Effector memory CD8-positive, alpha-beta T cell (primary cell): ENCODE results near the gene IL17RB.

ENCODE experiments used
- ATAC-seq: fragments of 150-1000 bp; cut with Tn5 transposase; replicated peaks from 2 replicates; pipeline ENCODE4 v1.10.0; 2021; ENCODE audit warnings: mild to moderate bottlenecking, moderate library complexity
- DNase-seq, 3 experiments: peaks; one replicate each; pipeline ENCODE4 v3.0.0; 2021
- H3K27ac Mint-ChIP-seq, 2 donors: one replicate each; pipeline ENCODE4 v1.8.0; 2022; ENCODE audit warnings: mild to moderate bottlenecking in 2 of 2, mixed read lengths in 2 of 2, moderate library complexity in 2 of 2
- H3K27me3 Mint-ChIP-seq, 2 donors: one replicate each; pipeline ENCODE4 v1.8.0; 2022; ENCODE audit warnings: mixed read lengths in 2 of 2
- H3K36me3 Mint-ChIP-seq: one replicate; pipeline ENCODE4 v1.8.0; 2022; ENCODE audit warnings: mild to moderate bottlenecking, moderate library complexity, mixed read lengths; ENCODE audit not compliant: insufficient read depth
- H3K4me1 Mint-ChIP-seq, 2 donors: one replicate each; pipeline ENCODE4 v1.8.0; 2022; ENCODE audit warnings: low read depth in 2 of 2, mixed read lengths in 2 of 2
- H3K4me3 Mint-ChIP-seq, 2 donors: one replicate each; pipeline ENCODE4 v1.8.0; 2022; ENCODE audit warnings: mild to moderate bottlenecking in 2 of 2, mixed read lengths in 2 of 2, moderate library complexity in 2 of 2
- H3K9me3 Mint-ChIP-seq, 2 donors: one replicate each; pipeline ENCODE4 v1.8.0; 2022; ENCODE audit warnings: mixed read lengths in 2 of 2

Gene IL17RB

DNA sequence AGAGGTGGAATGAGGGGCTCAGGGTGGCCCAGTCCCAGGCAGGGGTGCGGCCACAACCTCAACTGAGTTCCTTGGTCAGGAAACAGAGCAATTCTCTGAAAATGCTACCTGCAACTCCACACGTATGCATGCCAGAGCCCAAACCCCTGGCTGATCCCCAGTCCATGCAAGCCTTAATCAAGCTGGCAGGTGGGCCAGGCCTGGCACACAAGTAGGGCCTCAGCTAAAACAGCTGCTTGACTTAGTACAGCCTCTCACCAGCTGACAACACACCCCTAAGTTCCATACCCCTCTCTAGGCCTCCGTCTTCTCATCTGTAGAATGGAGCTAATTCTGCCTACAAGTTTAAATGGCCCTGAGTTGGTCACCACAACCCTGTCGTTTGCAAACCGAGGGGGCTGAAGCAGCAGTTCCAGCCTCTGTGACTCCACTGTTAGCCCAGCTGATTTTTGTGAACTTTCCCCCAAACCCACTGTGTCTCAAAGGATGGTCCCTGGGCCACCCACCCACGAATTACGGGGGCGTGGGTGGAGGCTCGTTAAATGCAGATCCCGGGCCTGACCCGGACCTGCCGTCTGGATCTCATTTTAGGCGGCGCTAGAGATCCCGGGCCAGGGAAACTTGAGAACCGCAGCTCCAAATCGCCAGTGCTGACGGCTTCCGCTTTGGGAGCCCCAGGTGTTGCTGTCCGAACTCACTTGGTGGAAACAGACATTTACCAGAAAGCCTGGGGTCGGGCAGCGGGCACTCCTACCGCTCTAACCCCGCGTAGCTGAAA lies 1.1 kb upstream of the IL17RB start:
- ATAC-seq, result no peak
- H3K4me1 Mint-ChIP-seq, result peaks cover 0 to 3% of the 10 kb centered on the region in 2 donors
- DNase-seq, result no peak
- H3K36me3 Mint-ChIP-seq, result peaks cover 2% of the 10 kb centered on the region
- H3K4me3 Mint-ChIP-seq, result peak overlapping the region; percentile 25 to 49
- H3K9me3 Mint-ChIP-seq, result no peaks in the 10 kb centered on the region
- H3K27me3 Mint-ChIP-seq, result peaks cover 37 to 71% of the 10 kb centered on the region in 2 donors
- no peak overlapping the region for H3K27ac Mint-ChIP-seq

DNA sequence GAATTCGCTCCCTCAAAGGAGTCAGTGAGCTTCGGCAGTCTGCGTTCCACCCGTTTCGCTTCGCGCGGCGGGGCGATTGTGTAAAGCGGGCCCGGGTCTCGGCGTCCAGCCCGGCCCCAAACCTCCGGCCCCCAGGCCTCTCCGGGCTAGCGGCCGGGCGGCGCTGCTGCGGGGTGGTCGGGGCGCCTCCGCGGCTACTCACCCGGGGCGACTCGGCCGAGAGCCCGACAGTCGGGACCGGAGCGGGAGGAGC lies 561 bp upstream of the IL17RB start:
- ATAC-seq, result peak; percentile 22
- no peak for DNase-seq
- Mint-ChIP-seq H3K9me3 (no peaks in the 10 kb centered on the region), H3K27ac (no peak overlapping the region), H3K4me3 (peak overlapping the region in 1 of 2 donors; percentile 49), H3K36me3 (peaks cover 2% of the 10 kb centered on the region), H3K4me1 (peaks cover 0 to 3% of the 10 kb centered on the region in 2 donors), H3K27me3 (peaks cover 37 to 74% of the 10 kb centered on the region in 2 donors)

DNA sequence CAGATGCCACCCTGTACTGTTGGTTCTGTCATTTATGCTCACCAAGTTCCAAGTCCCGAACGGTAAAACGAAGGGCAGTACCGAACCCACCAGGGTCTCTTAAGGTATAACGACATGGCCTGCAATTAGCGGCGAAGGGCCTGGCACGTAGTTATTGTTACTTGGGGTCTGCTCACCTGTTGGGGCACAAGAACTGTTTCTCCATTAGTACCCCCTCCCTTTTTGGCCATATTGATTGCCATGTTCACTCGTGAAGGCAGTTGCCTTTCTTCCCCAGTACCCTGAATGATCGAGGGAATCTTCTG lies 435 bp downstream of the IL17RB start:
- H3K4me3 Mint-ChIP-seq, result peak overlapping the region; percentile 58 to 71
- no peak for ATAC-seq
- no peak for DNase-seq
- H3K4me1 Mint-ChIP-seq, result peaks cover 0 to 3% of the 10 kb centered on the region in 2 donors
- H3K27ac Mint-ChIP-seq, result no peak overlapping the region
- peaks cover 37 to 83% of the 10 kb centered on the region in 2 donors for H3K27me3 Mint-ChIP-seq
- peaks cover 2% of the 10 kb centered on the region for H3K36me3 Mint-ChIP-seq
- H3K9me3 Mint-ChIP-seq, result no peaks in the 10 kb centered on the region

- DNase-seq, result no peak
- peaks cover 17 to 65% of the 10 kb centered on the region in 2 donors for H3K27me3 Mint-ChIP-seq
- H3K4me3 Mint-ChIP-seq, result no peak overlapping the region
- H3K9me3 Mint-ChIP-seq, result no peaks in the 10 kb centered on the region
- no peaks in the 10 kb centered on the region for H3K36me3 Mint-ChIP-seq
- H3K4me1 Mint-ChIP-seq, result no peaks in the 10 kb centered on the region
- no peak overlapping the region for H3K27ac Mint-ChIP-seq
- no peak for ATAC-seq
Observed at GRCh38 chr3:53849916-53850315, 3.5 kb downstream of the IL17RB start.

GRCh38 chr3:53850895-53851294 lies 4.5 kb downstream of the IL17RB start:
- Mint-ChIP-seq H3K27me3 (peaks cover 17 to 56% of the 10 kb centered on the region in 2 donors), H3K36me3 (no peaks in the 10 kb centered on the region)
- DNase-seq, result no peak

DNA sequence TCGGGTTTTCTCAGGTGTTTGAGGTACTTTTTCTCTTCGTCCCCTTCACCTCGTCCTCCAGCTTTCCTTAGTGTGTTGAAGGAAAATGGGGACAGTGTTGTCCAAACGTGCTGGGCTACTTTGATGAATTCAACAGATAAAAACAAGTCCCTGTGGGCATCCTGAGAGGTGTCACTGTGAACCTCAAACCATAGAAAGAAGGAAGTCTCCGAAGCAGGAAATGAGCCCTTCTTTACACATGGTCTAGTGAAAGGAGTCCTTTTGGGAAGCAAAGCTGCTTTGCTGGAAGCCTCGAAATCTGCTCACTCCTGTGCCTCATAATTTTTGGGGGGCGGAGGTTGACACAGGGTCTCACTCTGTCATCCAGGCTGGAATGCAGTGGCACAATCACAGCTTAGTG lies 10.6 kb downstream of the IL17RB start:
- Mint-ChIP-seq H3K27me3 (peaks cover 0 to 9% of the 10 kb centered on the region in 2 donors), H3K4me3 (no peak overlapping the region), H3K27ac (peak overlapping the region in 1 of 2 donors; percentile 68), H3K4me1 (no peaks in the 10 kb centered on the region), H3K9me3 (no peaks in the 10 kb centered on the region), H3K36me3 (peaks cover under 1% of the 10 kb centered on the region)
- ATAC-seq (no peak), DNase-seq (no peak)

More at GRCh38 chr3:53850895-53851294, 4.5 kb downstream of the IL17RB start:
- Mint-ChIP-seq H3K9me3 (no peaks in the 10 kb centered on the region), H3K4me3 (no peak overlapping the region), H3K27ac (no peak overlapping the region), H3K4me1 (no peaks in the 10 kb centered on the region)
- ATAC-seq, result no peak

- DNase-seq, result no peak
- H3K4me3 Mint-ChIP-seq, result no peak overlapping the region
- peaks cover 0 to 9% of the 10 kb centered on the region in 2 donors for H3K27me3 Mint-ChIP-seq
- H3K36me3 Mint-ChIP-seq, result peaks cover 9% of the 10 kb centered on the region
- no peak for ATAC-seq
- H3K4me1 Mint-ChIP-seq, result no peaks in the 10 kb centered on the region
- H3K9me3 Mint-ChIP-seq, result no peaks in the 10 kb centered on the region
- H3K27ac Mint-ChIP-seq, result no peak overlapping the region
Observed at GRCh38 chr3:53858096-53858741, 11.9 kb downstream of the IL17RB start.

DNA sequence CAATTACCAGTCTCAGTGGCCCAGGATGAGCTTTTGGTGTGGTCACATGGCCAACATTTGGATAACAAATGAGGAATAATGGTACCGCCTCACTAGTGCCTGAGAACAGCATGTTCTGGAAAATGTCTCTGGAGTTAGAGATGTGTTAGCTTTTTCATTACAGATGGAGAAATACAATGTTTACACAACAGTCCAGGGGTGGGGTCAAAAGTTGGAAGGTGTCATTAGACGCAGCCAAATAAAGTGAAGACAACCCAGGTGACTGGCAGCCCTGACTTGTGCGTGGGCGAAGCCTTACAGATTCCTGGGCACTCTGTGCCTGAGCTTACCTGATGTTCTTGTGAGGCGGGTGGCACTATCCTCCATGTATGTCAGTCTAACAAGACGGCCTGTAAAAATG lies 12.8 kb downstream of the IL17RB start:
- Mint-ChIP-seq H3K4me3 (no peak overlapping the region), H3K36me3 (peaks cover 13% of the 10 kb centered on the region), H3K9me3 (no peaks in the 10 kb centered on the region), H3K27me3 (peaks cover 0 to 6% of the 10 kb centered on the region in 2 donors), H3K27ac (no peak overlapping the region), H3K4me1 (no peaks in the 10 kb centered on the region)
- DNase-seq (no peak), ATAC-seq (no peak)

- DNase-seq, result no peak
- no peak for ATAC-seq
- H3K36me3 Mint-ChIP-seq, result peaks cover 20% of the 10 kb centered on the region
- H3K4me3 Mint-ChIP-seq, result no peak overlapping the region
- H3K27me3 Mint-ChIP-seq, result no peaks in the 10 kb centered on the region
- no peak overlapping the region for H3K27ac Mint-ChIP-seq
- no peaks in the 10 kb centered on the region for H3K9me3 Mint-ChIP-seq
- no peaks in the 10 kb centered on the region for H3K4me1 Mint-ChIP-seq
Observed at GRCh38 chr3:53860196-53860595, 13.8 kb downstream of the IL17RB start.

GRCh38 chr3:53862241-53862640 lies 15.9 kb downstream of the IL17RB start:
- H3K9me3 Mint-ChIP-seq, result no peaks in the 10 kb centered on the region
- ATAC-seq, result no peak
- H3K4me1 Mint-ChIP-seq, result no peaks in the 10 kb centered on the region
- H3K4me3 Mint-ChIP-seq, result no peak overlapping the region
- H3K27me3 Mint-ChIP-seq, result no peaks in the 10 kb centered on the region
- no peak overlapping the region for H3K27ac Mint-ChIP-seq
- no peak for DNase-seq
- H3K36me3 Mint-ChIP-seq, result peaks cover 32% of the 10 kb centered on the region

DNA sequence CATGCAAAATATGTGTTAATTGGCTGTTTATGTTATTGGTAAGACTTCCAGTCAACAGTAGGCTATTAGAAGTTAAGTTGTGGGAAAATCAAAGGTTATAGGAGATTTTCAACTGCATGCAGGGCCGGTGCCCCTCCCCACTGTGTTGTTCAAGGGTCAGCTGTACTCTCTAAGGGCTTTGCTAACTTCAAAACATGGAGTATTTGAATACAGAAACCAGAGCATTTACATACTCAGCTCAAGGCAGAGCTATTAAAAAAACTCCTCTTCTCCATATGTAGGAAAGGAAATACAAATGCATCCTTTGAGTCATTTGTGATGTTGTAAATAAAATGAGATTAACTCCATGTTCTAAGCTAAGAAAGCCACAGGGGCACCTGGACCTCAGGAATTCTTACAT lies 16.8 kb downstream of the IL17RB start:
- Mint-ChIP-seq H3K36me3 (peaks cover 41% of the 10 kb centered on the region), H3K4me3 (no peak overlapping the region), H3K9me3 (no peaks in the 10 kb centered on the region), H3K27me3 (no peaks in the 10 kb centered on the region), H3K4me1 (peaks cover 0 to 3% of the 10 kb centered on the region in 2 donors), H3K27ac (no peak overlapping the region)
- DNase-seq (no peak), ATAC-seq (no peak)

GRCh38 chr3:53865732-53866499 lies 19.5 kb downstream of the IL17RB start:
- ATAC-seq (no peak), DNase-seq (no peak)
- Mint-ChIP-seq H3K4me1 (peaks cover 0 to 6% of the 10 kb centered on the region in 2 donors), H3K27ac (no peak overlapping the region), H3K36me3 (peaks cover 67% of the 10 kb centered on the region), H3K27me3 (no peaks in the 10 kb centered on the region), H3K9me3 (no peaks in the 10 kb centered on the region), H3K4me3 (no peak overlapping the region)

- Mint-ChIP-seq H3K27ac (peak overlapping the region; percentile 94 to 97), H3K4me1 (peaks cover 26 to 36% of the 10 kb centered on the region in 2 donors), H3K27me3 (no peaks in the 10 kb centered on the region), H3K36me3 (peaks cover 68% of the 10 kb centered on the region), H3K4me3 (peak overlapping the region; percentile 89 to 94), H3K9me3 (no peaks in the 10 kb centered on the region)
- no peak for DNase-seq
- ATAC-seq, result no peak
Observed at GRCh38 chr3:53880396-53881345, 34.3 kb downstream of the IL17RB start.
